GM19452 (cell line): Measurements from ENCODE around the gene NPLOC4.

ENCODE experiments used
- ATAC-seq: cut with Tn5 transposase; IDR thresholded peaks from one replicate; pipeline ENCODE4 v1.9.1; 2021; ENCODE audit not compliant: unreplicated experiment

Gene NPLOC4

GRCh38 chr17:81549826-81550225 is 87.1 kb downstream of the NPLOC4 start:
- ATAC-seq: no peak

- no peak for ATAC-seq
Measured at GRCh38 chr17:81549031-81549557, 87.8 kb downstream of the NPLOC4 start.

- no peak for ATAC-seq
Measured at GRCh38 chr17:81547614-81547982, 89.3 kb downstream of the NPLOC4 start.

GRCh38 chr17:81546906-81547613 is 89.9 kb downstream of the NPLOC4 start:
- no peak for ATAC-seq

- no peak for ATAC-seq
Measured at GRCh38 chr17:81545160-81545949, 91.6 kb downstream of the NPLOC4 start.

- ATAC-seq: no peak
Measured at GRCh38 chr17:81544281-81544974, 92.5 kb downstream of the NPLOC4 start.

- no peak for ATAC-seq
Measured at GRCh38 chr17:81543756-81544155, 93.2 kb downstream of the NPLOC4 start.

GRCh38 chr17:81543339-81543675 is 93.6 kb downstream of the NPLOC4 start:
- ATAC-seq: no peak

GRCh38 chr17:81542431-81543338 is 94.2 kb downstream of the NPLOC4 start:
- no peak for ATAC-seq

GRCh38 chr17:81541123-81541522 is 95.8 kb downstream of the NPLOC4 start:
- ATAC-seq: no peak

GRCh38 chr17:81540676-81541027 is 96.3 kb downstream of the NPLOC4 start:
- ATAC-seq: no peak

GRCh38 chr17:81539961-81540675 is 96.8 kb downstream of the NPLOC4 start:
- ATAC-seq: no peak

GRCh38 chr17:81539571-81539900 is 97.4 kb downstream of the NPLOC4 start:
- no peak for ATAC-seq

- no peak for ATAC-seq
Measured at GRCh38 chr17:81538651-81539570, 98.0 kb downstream of the NPLOC4 start.

- ATAC-seq: no peak
Measured at GRCh38 chr17:81537856-81538555, 98.9 kb downstream of the NPLOC4 start.

- no peak for ATAC-seq
Measured at GRCh38 chr17:81537343-81537855, 99.5 kb downstream of the NPLOC4 start.

- ATAC-seq: no peak
Measured at GRCh38 chr17:81536299-81537290, 100.3 kb downstream of the NPLOC4 start.
